ENCODE measurements around the gene OR2H1.

The OR2H1 gene

GRCh38 chr6:29486577-29486976 lies 29.6 kb downstream of the OR2H1 start:
- DNase-seq, result no peak

DNA sequence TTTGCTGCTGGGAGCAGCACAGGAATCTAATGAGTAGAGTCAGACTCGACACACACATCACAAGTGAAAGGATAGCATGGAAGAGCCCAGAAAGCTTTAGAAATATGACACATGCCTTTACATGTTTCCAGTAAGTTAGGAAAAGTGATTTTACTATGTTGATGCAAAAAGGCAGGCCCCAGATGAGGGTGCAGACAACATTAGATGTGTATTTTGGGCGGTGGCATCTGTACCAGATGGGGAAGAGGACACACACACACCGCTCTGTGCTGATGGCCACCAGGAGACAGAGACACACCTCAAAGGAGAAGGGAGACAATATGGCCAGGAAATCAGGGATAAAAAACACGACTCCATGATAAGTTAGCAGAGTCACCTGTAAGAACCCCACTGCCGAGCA lies 30.2 kb downstream of the OR2H1 start:
- DNase-seq, result no peak

GRCh38 chr6:29487660-29488059 lies 30.7 kb downstream of the OR2H1 start, which contains the start of gene MAS1L:
MAS1L (minus strand) TSS chr6:29487956; CDS start chr6:29487902, 54 bp downstream.
- no peak for DNase-seq

DNA sequence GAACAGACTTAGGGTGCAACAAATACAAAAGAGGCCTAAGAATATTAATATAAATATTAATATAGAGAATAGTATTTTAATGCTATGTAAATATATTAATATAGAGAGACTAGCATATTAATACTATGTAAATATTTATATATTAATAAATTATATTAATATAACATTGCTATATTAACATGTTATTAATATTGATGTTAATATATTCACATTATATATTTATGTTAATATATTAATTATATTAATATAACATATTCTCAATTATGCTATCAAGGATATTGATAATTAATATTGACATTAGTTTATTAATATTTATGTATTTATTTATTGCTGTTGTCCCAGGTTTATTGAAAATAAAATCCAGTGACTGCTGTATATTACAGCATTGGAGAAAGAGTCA lies 31.9 kb downstream of the OR2H1 start:
- no peak for DNase-seq

GRCh38 chr6:29489286-29489685 lies 32.3 kb downstream of the OR2H1 start:
- DNase-seq, result no peak

DNA sequence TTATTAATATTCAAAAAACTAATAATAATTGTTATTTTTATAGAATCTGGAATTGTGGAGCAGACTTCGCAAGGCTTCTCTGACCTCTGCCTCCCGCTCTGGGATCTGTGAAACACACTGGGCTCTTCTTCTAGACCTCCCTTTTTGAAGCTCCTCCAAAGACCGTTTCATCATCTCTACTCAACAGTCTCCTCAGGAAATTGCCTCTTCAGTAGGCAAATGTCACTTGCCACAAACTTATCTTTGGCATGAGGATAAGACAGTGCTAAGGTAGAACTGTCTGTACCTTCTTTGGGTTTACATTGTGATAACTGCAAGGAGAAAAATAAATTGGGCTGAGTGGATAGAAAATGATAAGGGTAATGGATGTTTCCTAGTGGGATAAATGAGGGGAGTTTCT lies 33.1 kb downstream of the OR2H1 start:
- DNase-seq, result no peak

- no peak for DNase-seq
These were observed 33.6 kb downstream of the OR2H1 start for GRCh38 chr6:29490552-29490951.

DNA sequence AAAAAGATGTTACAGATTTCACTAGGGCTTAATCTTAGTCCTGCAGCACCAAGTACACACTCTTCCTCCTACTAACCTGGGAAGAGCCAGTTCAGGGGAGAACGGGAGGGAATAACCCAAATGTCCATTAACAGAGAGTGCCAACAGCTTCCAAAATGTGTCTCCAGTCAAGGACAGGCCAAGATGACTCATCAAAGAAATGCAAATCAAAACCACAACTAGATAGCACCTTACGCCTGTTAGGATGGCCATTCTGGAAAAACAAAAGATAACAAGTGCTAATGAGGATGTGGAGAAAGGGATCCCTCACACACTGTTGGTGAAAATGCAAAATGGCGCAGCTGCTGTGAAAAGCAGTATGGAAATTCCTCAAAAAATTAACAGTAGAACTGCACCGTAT lies 34.6 kb downstream of the OR2H1 start:
- DNase-seq, result no peak

DNA sequence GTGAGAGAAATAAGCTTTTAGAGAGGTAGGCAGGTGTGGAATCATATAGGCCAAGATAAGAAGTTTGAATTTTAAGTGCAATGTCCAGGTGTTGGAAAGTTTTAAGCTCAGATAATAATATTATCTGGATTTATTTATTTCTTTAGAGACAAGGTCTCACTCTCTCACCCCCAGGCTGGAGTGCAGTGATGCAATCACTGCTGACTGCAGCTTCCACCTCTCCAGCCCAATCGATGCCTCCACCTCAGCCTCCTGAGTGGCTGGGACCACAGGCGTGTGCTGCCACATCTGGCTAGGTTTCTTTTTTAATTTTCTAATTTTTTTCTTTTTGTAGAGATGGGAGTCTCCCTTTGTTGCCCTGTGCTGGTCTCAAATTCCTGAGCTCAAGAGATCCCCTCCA lies 36.3 kb downstream of the OR2H1 start:
- no peak for DNase-seq

DNA sequence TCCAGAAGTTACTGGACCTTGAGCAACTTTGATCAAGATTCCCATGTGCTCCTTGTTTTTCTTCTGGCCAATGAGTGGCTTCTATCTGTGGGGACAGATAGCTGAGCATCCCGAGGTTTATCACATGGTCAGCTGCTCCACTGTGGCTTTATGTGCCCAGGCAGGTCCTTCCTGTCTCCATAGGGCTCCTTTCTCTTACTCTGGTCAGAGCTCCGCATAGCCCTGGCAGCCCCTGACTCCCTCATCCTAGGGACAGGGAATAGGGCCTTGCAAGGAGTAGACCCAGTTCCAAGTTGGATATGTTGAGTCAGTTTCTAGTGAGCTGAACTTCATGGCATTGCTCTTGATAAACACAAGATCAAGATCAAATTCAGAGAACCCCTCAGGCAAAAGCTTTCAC lies 37.2 kb downstream of the OR2H1 start:
- DNase-seq, result no peak

GRCh38 chr6:29495571-29495970 lies 38.6 kb downstream of the OR2H1 start:
- no peak for DNase-seq

GRCh38 chr6:29496961-29497360 lies 40.0 kb downstream of the OR2H1 start:
- DNase-seq, result no peak

- no peak for DNase-seq
These were observed 42.7 kb downstream of the OR2H1 start for GRCh38 chr6:29499704-29500103.

DNA sequence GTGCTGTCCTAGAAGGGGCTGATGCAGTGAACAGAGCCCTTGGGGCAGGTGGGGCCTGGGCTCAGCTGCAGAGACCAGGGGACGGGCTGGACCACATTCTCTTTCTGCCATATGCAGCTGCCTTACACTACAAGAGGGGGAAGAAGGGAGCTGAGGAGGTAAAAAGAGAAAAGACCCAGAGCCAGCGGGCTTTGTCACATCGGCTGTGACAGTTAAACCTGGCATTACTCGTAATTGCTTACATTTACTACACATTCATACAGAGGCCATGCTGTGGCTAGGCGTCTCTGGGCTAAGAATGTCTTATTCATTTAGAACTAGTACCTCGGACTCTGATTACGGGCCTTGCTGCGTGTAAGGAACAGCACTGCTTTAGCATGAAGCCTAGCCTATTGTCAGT lies 43.6 kb downstream of the OR2H1 start:
- no peak for DNase-seq

- no peak for DNase-seq
These were observed 44.2 kb downstream of the OR2H1 start for GRCh38 chr6:29501106-29501505.

DNA sequence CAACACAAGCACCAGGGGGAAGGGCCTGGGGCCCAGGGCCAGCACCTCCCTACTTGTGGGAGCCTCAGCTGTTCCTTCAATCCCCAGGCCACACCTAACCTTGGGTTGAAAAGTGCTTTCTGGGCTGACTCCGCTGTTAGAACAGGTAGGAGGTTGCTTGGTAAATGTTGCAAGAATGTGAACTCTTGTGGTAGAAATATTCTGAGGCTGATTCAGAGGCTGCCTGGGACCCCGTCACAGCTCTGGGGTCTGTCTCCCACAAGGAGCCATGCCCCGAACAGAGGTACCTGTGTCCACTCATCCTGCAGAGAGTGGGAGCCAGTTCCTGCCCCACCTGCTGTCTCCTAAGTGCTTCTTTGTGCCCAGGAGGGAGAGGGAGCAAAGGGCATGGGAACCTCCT lies 45.2 kb downstream of the OR2H1 start:
- DNase-seq, result no peak

- DNase-seq, result no peak
These were observed 45.6 kb downstream of the OR2H1 start for GRCh38 chr6:29502597-29502996.

DNA sequence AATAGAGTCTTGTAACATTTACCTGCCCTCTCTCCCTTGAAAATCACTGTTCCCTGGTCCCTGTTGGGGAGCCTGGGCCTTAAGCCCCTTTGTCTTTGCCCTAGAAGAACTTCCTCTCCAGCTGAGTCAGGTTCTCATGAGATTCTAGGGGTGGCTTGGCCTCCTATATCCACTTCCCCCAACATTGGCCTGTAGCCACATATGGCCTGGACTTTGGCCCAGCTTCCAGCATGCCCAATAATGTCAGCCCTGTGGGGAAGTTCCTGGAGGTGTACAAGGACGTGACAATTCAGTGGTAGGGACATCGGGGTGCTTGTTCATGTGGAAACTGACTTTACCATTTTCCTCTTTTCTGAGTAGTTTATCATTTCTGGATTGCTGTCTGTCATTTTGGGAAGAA lies 48.0 kb downstream of the OR2H1 start:
- DNase-seq, result no peak

DNA sequence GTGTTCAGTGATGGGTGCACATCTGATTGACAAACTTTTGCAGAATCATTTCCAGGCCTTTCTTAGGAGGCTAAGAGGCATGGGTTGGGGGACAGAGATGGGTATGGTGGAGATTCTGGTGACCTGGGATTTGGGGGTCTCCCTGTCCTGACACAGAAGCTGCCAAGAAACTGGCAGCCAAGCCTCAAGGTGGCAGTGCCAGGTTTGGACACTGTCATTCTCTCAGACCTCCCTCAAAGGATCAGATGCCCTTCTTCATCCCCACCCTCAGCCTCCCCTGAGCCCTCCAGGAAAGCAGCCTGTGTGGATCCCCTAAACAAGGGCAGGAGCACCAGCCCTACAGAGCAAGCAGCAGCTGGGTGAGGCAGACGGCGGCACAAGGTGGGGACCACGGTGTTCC lies 48.9 kb downstream of the OR2H1 start:
- no peak for DNase-seq

- no peak for DNase-seq
These were observed 49.6 kb downstream of the OR2H1 start for GRCh38 chr6:29506446-29507067.

DNA sequence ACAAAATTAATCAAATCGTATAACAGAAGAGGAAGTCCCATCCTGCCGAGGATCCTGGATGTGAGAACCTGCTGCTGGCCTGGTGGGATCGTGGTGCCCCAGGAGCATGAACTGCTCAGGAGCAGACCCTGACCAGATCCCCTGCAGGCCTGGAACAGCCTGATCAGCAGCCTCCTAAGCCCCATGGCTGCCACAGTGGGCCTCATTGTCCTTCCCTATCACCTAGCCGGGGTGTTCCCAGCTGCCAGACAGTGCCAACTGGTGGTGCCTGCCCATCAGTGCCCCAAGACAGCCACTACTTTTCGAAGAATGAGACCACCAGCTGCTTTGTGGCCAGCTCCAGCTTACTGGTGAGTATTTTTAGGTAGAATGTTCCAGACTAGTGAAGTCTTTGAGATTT lies 50.4 kb downstream of the OR2H1 start:
- DNase-seq, result no peak

DNA sequence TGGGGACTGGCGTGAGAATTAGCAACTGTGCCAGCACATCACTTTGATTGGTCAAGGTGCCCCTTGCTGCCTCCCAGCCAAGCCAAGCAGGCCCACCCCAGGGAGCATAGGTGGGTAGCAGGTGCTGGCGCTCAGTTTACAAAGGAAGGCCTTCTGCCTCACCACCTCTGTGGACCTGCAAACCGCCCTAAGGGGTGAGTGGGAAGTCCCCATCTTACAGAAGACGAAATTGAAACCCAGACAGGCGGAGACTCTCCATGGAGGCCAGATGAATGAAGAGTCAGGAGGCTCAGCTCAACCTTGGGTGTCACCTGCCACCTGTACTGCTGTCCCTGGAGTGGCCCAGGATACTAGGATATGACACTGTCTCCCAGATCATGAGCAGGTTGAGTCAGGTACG lies 52.3 kb downstream of the OR2H1 start:
- DNase-seq, result no peak

DNA sequence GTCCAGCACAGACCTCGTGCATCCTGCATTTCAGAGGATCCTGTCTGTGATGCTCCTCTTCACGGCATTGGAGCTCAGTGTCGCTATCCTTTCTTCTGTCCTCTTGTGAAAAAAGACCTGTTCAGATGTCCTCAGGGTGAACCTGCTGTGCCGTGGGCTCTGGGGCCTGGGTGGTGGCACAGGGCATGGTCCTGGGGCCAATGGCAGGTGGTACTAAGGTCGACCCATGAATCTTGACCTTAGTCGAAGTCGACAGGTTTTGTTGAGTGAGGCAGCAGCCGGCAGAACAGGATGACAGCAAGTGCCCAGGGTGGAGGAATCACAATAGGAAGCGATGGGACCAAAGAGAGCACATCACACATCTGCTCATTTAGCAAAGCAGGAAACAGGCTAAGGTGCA lies 52.8 kb downstream of the OR2H1 start:
- no peak for DNase-seq

GRCh38 chr6:29510202-29510601 lies 53.2 kb downstream of the OR2H1 start:
- no peak for DNase-seq

GRCh38 chr6:29510746-29511300 lies 53.9 kb downstream of the OR2H1 start:
- DNase-seq, result no peak
